ENCODE measurements around the gene MYH13. TPM values are rescaled to one million over a fixed set of nuclear protein-coding genes. Genes with fewer than 3 reads are reported as not detected.

MYH13 gene
- total RNA-seq, 1 donor from 2014 or later = not detected

GRCh38 chr17:10271106-10271562, 101.7 kb downstream of the MYH13 start:
- DNase-seq (ENCODE audit: missing footprints) (no peak), ATAC-seq (peak; percentile 66)
- intact Hi-C loops (cut with DNase I) = no loop called here

- no peak for DNase-seq (ENCODE audit: missing footprints)
- no peak for ATAC-seq
- intact Hi-C loops (cut with DNase I) = no loop called here
Observed at GRCh38 chr17:10270258-10270657, 102.5 kb downstream of the MYH13 start.

- ATAC-seq = no peak
- intact Hi-C loops (cut with DNase I) = no loop called here
- DNase-seq (ENCODE audit: missing footprints) = no peak
Observed at GRCh38 chr17:10268005-10268404, 104.8 kb downstream of the MYH13 start.

- no peak for ATAC-seq
- intact Hi-C loops (cut with DNase I) = no loop called here
- no peak for DNase-seq (ENCODE audit: missing footprints)
Observed at GRCh38 chr17:10266296-10266876, 106.4 kb downstream of the MYH13 start.

DNA sequence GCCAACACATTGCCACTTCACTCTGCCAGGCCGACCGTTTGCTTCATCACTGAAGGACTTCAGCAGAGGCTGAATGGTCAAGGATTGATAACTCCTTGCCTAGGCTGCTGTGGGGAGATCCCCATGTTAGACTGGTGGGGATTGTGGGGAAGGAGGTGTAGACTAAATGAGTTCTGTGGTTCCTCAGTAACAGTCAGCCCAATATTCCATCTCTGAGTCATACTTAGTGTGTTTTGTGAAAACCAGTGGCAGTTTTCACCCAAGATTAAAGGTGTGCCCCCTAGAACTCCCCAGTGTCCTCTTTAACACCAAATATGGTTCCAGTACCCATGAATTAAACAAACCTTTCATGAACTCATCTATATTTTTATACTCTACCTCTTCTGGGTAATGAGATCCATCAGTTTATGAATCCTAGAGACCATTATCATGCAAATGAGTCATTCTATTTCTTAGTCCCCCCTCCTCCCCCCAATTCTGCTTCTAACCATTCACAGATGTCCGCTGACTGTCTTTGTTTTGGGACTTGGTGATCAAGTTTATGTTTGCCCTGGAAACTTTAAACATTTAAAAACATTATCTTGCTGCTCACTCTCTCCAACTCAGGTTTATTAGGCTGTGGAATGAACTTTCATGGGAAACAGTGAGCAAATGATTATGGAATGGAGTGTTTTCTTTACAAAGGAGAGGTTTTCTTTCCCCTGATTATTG, 107.6 kb downstream of the MYH13 start:
- no peak for ATAC-seq

GRCh38 chr17:10264051-10264450, 108.8 kb downstream of the MYH13 start:
- ATAC-seq = no peak
- no peak for DNase-seq (ENCODE audit: missing footprints)
- intact Hi-C loops (cut with DNase I) = no loop called here

More for the DNA sequence above, 107.6 kb downstream of the MYH13 start:
- intact Hi-C loops (cut with DNase I) = no loop called here
- no peak for DNase-seq (ENCODE audit: missing footprints)

DNA sequence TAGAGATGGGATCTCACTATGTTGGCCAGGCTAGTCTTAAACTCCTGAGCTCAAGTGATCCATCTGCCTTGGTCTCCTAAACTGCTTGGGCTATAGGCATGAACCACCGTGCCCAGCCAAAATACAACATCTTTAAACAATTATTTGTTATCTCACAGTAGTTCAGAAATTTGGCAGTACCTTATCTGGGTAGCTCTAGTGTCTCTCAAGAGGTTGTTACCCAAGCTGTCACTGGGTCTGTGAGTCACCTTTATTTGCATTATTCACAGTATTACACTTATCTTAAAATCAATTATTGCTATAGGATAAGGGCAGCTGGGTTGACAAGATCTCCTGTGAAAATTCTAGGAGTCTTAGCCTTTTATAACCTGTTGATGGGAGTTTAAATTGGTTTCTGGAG, 110.4 kb downstream of the MYH13 start:
- ATAC-seq (no peak), DNase-seq (ENCODE audit: missing footprints) (no peak)
- intact Hi-C loops (cut with DNase I) = no loop called here

- ATAC-seq (no peak), DNase-seq (ENCODE audit: missing footprints) (no peak)
- intact Hi-C loops (cut with DNase I) = no loop called here
Observed at GRCh38 chr17:10261098-10261497, 111.7 kb downstream of the MYH13 start.

- intact Hi-C loops (cut with DNase I) = no loop called here
Observed at GRCh38 chr17:10251212-10251948, 121.4 kb downstream of the MYH13 start.

More at GRCh38 chr17:10251212-10251948, 121.4 kb downstream of the MYH13 start:
- no peak for ATAC-seq
- DNase-seq (ENCODE audit: missing footprints) = no peak

Other genes starting within 250 kb of the MYH13 start
- gene GAS7, start 174.4 kb downstream of the MYH13 start, total RNA-seq = 90.5 TPM
- not detected for gene MYH8, start 48.9 kb upstream of the MYH13 start, total RNA-seq
- gene MYH4, start 96.6 kb upstream of the MYH13 start, total RNA-seq = not detected
- not detected for gene MYH1, start 145.5 kb upstream of the MYH13 start, total RNA-seq
- gene MYH2, start 176.7 kb upstream of the MYH13 start, total RNA-seq = not detected

Measured in Right ventricle myocardium inferior (tissue), 1 donor.